Measurements from ENCODE around the gene ADH5. TPM values are rescaled to one million over a fixed set of nuclear protein-coding genes. Genes with fewer than 3 reads are reported as not detected.

The ADH5 gene
- total RNA-seq, 1 donor from 2014 or later: 252 TPM

DNA sequence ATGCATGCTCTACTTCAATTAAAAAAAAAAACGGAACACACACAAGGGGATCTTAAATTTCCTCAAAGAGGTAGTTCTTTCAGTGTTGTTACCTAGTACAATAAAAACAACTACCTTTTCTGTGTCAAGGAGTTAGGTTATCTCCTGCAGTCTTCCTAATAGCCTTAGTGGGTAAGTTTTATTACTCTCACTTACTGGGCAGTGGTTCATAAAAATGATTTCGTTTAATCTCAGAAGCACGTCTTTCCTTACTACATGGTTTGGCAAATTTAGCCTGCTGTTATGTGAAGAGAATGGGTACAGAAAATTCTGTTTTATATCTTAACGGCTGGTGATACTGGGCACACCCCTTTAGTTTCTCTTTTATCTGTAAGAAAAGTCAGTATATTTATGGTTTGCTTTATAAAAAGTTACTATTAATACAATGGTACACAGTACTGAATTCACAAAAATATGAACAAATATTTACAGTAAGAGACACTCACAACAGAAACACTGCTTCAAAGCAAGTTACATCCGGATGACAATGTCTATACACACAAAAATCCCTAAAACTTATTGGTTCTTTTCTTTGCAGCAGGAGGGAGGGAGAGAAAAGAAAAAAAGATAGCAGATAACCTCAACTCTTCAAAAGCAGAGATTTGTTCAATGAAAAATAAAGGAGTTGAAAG is 8.8 kb downstream of the ADH5 start:
- TF ChIP-seq, protein P1, sequence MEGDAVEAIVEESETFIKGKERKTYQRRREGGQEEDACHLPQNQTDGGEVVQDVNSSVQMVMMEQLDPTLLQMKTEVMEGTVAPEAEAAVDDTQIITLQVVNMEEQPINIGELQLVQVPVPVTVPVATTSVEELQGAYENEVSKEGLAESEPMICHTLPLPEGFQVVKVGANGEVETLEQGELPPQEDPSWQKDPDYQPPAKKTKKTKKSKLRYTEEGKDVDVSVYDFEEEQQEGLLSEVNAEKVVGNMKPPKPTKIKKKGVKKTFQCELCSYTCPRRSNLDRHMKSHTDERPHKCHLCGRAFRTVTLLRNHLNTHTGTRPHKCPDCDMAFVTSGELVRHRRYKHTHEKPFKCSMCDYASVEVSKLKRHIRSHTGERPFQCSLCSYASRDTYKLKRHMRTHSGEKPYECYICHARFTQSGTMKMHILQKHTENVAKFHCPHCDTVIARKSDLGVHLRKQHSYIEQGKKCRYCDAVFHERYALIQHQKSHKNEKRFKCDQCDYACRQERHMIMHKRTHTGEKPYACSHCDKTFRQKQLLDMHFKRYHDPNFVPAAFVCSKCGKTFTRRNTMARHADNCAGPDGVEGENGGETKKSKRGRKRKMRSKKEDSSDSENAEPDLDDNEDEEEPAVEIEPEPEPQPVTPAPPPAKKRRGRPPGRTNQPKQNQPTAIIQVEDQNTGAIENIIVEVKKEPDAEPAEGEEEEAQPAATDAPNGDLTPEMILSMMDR (conservative IDR thresholded peaks at IDR 0.05): no peak
- no peak overlapping the region for H3K27ac Mint-ChIP-seq (ENCODE audit: unreplicated experiment)
- H3K9me3 Mint-ChIP-seq: no peaks in the 10 kb centered on the region
- H3K36me3 Mint-ChIP-seq (ENCODE audit: low read depth): peaks cover 11% of the 10 kb centered on the region
- H3K4me1 Mint-ChIP-seq: peaks cover 24% of the 10 kb centered on the region
- no peak for DNase-seq (ENCODE audit: low read depth, low spot score)
- H3K4me3 Mint-ChIP-seq: no peak overlapping the region
- no peaks in the 10 kb centered on the region for H3K27me3 Mint-ChIP-seq (ENCODE audit: low read depth)

DNA sequence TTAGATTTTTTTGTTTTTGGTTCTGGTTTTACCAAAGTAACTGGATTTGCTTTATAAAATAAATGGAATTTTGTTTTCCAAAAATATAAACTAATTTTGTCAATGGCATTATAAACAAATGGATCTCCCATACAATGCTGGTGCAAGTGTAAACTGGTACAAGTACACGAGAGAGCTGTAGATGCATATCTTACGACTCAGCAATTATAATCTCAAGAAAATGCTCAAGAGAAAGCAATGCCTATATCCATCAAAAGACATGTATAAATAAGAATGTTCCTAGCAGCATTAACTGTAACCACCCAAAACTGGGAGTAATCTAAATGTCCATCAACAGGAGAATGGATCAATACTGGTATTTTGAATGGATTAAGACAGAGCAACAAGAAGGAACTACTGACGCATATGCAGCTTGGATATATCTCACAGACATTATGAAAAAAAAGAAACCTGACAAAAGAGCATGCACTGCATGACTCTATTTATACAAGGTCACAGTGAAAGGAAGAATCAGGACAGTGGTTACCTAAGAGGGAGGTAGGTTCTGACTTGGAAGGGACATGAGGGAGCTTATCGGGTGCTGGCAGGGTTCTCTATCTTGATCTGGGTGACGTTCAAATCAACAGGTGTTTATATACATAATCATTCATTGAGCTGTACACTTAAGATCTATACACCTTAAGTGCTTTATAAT is 9.5 kb downstream of the ADH5 start:
- H3K27ac Mint-ChIP-seq (ENCODE audit: unreplicated experiment): no peak overlapping the region
- peaks cover 21% of the 10 kb centered on the region for H3K4me1 Mint-ChIP-seq
- no peak overlapping the region for H3K4me3 Mint-ChIP-seq
- no peaks in the 10 kb centered on the region for H3K9me3 Mint-ChIP-seq
- peaks cover 11% of the 10 kb centered on the region for H3K36me3 Mint-ChIP-seq (ENCODE audit: low read depth)
- no peaks in the 10 kb centered on the region for H3K27me3 Mint-ChIP-seq (ENCODE audit: low read depth)
- TF ChIP-seq, protein P1 (conservative IDR thresholded peaks at IDR 0.05): no peak
- DNase-seq (ENCODE audit: low read depth, low spot score): no peak

DNA sequence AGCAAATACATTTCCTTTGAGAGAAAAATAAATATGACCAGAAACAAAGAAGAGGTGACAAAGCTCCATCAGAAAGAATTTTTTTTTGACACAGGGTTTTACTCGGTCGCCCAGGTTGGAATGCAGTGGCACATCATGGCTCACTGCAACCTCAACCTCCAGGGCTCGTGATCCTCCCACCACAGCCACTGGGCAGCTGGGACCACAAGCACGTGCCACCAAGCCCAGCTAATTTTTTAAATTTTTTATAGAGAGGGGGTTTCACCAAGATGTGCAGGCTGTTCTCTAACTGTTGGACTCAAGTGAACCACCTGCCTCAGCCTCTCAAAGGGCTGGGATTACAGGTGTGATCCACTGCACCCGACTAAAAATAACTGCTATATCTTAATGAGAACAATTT is 10.3 kb downstream of the ADH5 start:
- H3K27me3 Mint-ChIP-seq (ENCODE audit: low read depth): no peaks in the 10 kb centered on the region
- no peak for DNase-seq (ENCODE audit: low read depth, low spot score)
- H3K36me3 Mint-ChIP-seq (ENCODE audit: low read depth): peaks cover 12% of the 10 kb centered on the region
- H3K9me3 Mint-ChIP-seq: no peaks in the 10 kb centered on the region
- TF ChIP-seq, protein P1 (conservative IDR thresholded peaks at IDR 0.05): no peak
- H3K4me1 Mint-ChIP-seq: peaks cover 27% of the 10 kb centered on the region
- no peak overlapping the region for H3K4me3 Mint-ChIP-seq
- no peak overlapping the region for H3K27ac Mint-ChIP-seq (ENCODE audit: unreplicated experiment)

DNA sequence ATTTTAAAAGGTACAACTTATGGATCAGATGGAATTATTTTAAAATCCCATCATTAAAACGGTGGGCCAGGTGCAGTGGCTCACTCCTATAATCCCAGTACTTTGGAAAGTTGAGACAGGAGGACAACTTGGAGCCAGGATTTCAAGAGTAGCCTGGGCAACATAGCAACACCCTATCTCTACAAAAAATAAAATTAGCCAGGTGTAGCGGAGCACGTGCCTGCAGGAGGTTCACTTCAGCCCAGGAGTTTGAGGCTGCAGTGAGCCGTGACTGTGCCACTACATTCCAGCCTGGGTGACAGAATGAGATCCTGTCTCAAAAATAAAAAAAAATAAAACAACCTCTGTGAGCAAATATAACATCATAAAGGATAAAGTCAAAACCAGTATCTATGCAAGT is 11.4 kb downstream of the ADH5 start:
- TF ChIP-seq, protein P1 (conservative IDR thresholded peaks at IDR 0.05): no peak
- DNase-seq (ENCODE audit: low read depth, low spot score): no peak
- Mint-ChIP-seq H3K4me1 (peaks cover 25% of the 10 kb centered on the region), H3K4me3 (no peak overlapping the region), H3K27me3 (ENCODE audit: low read depth) (no peaks in the 10 kb centered on the region), H3K36me3 (ENCODE audit: low read depth) (peaks cover 15% of the 10 kb centered on the region), H3K27ac (ENCODE audit: unreplicated experiment) (no peak overlapping the region), H3K9me3 (no peaks in the 10 kb centered on the region)

DNA sequence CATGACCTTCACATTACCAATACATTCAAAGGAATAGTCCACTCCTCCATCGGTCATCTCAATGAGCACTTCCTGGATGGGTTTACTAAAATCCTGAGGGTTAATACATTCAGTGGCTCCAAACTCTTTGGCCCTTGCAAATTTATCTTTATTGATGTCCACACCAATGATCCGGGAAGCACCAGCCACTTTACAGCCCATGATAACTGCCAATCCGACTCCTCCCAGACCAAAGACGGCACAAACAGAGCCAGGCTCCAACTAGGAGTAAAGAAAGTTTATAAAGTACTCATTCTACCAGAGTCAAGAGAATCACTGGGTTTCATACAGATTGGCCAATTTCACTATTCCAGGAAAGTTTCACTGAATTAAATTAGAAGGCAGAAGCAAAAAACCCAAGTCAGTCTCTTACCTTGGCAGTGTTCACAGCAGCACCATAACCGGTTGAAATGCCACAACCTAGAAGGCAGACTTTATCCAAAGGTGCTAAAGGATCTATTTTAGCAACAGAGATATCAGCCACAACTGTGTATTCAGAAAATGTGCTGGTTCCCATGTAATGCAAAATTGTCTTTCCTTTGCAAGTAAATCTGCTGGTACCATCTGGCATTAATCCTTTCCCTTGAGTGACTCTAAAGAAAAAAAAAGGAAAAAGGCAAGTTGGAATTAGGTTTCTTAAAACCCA is 12.2 kb downstream of the ADH5 start:
- no peak for DNase-seq (ENCODE audit: low read depth, low spot score)
- Mint-ChIP-seq H3K27ac (ENCODE audit: unreplicated experiment) (no peak overlapping the region), H3K27me3 (ENCODE audit: low read depth) (no peaks in the 10 kb centered on the region), H3K4me1 (peaks cover 19% of the 10 kb centered on the region), H3K4me3 (no peak overlapping the region), H3K9me3 (no peaks in the 10 kb centered on the region), H3K36me3 (ENCODE audit: low read depth) (peaks cover 15% of the 10 kb centered on the region)
- TF ChIP-seq, protein P1 (conservative IDR thresholded peaks at IDR 0.05): no peak

All from neural crest cell (in vitro differentiated cells).